ENCODE measurements around the gene LRRIQ3. TPM values are rescaled to one million over a fixed set of nuclear protein-coding genes. Genes with fewer than 3 reads are reported as not detected.
"Not testable (repeated sequence)": the region's sequence is repeated elsewhere in the genome, so short reads cannot be mapped to it uniquely, and the experiment has no call there.

LRRIQ3 gene
- total RNA-seq, 4 donors from 2014 or later = 1.3 to 5.0 (median 2.6) TPM

DNA sequence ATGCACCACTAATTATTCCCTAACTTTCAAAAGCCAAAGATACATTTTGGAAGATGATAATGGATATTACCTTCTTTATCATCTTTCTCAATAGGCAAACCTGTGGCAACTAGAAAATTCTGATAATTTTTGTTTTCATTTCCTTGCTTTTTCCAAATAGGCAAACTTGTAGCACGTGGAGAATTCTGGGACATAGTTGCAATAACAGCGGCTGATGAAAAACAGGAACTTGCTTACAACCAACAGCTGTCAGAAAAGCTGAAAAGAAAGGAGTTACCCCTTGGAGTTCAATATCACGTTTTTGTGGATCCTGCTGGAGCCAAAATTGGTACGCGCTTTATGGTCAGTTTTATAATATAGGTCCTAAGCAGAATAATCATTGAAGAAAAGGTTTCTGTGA lies 1.5 kb upstream of the LRRIQ3 start:
- H3K4me3 ChIP-seq (replicated peaks in 1 of 3) = no peak overlapping the region
- 91% methylated on average over 5 of the region's 5 CpGs for WGBS, 2 donors
- H3K27ac ChIP-seq = no peak overlapping the region
- H3K4me1 ChIP-seq = peaks cover 0 to 4% of the 10 kb centered on the region in 2 donors
- intact Hi-C loops (cut with DNase I) = no loop called here
- H3K27me3 ChIP-seq = no peaks in the 10 kb centered on the region
- H3K9me3 ChIP-seq = no peaks in the 10 kb centered on the region
- TF ChIP-seq POLR2A (IDR thresholded peaks at IDR 0.05) = no peak
- DNase-seq = no peak
- peaks cover 5 to 9% of the 10 kb centered on the region in 2 donors for H3K36me3 ChIP-seq

DNA sequence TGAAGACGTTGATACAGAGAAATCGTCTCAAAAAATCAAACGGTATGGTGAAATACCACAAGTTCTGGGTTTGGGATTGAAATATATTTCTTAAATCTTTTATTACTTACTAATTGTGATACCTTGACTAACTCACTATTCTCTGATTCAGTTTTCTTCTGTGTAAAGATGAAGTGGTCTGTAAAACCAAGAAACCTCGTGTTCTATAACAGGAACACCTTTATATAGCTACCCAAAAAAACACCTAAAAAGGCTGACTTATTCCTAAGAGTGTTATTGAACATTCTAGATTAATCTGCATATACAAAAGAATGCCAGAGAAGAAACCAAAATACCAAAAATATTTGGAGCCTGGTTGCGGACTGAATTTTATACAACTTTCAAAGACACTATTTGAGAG lies 721 bp downstream of the LRRIQ3 start:
- Histone ChIP-seq H3K9me3 (no peaks in the 10 kb centered on the region), H3K27me3 (no peaks in the 10 kb centered on the region), H3K4me1 (peaks cover 0 to 4% of the 10 kb centered on the region in 2 donors), H3K4me3 (replicated peaks in 1 of 3) (no peak overlapping the region), H3K36me3 (peaks cover 4 to 5% of the 10 kb centered on the region in 2 donors), H3K27ac (peak overlapping the region in 2 of 3 donors; percentile 72 to 73)
- TF ChIP-seq POLR2A (IDR thresholded peaks at IDR 0.05) = no peak
- TF ChIP-seq, protein P1, sequence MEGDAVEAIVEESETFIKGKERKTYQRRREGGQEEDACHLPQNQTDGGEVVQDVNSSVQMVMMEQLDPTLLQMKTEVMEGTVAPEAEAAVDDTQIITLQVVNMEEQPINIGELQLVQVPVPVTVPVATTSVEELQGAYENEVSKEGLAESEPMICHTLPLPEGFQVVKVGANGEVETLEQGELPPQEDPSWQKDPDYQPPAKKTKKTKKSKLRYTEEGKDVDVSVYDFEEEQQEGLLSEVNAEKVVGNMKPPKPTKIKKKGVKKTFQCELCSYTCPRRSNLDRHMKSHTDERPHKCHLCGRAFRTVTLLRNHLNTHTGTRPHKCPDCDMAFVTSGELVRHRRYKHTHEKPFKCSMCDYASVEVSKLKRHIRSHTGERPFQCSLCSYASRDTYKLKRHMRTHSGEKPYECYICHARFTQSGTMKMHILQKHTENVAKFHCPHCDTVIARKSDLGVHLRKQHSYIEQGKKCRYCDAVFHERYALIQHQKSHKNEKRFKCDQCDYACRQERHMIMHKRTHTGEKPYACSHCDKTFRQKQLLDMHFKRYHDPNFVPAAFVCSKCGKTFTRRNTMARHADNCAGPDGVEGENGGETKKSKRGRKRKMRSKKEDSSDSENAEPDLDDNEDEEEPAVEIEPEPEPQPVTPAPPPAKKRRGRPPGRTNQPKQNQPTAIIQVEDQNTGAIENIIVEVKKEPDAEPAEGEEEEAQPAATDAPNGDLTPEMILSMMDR (IDR thresholded peaks at IDR 0.05) = no peak
- WGBS, 2 donors = 92 to 93% methylated on average over 5 of the region's 5 CpGs
- intact Hi-C loops (cut with DNase I) = no loop called here
- DNase-seq = no peak

DNA sequence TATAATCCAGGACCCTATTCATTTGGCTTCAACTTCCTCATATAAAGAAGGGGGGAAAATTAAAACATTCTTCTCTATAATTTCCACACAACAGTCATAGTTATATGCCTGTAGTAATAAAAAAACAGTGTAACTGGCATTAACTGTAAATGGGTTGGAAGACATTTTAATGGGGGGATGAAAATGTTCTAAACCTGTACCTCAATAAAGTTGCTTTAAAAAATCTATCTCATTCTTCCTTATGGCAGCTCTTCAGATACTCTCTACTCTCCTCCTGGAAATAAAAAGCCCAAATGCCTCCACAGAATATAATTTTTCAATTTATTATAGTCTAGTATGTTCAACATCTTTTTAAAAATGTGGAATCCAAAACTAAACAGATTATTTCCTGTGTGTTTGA lies 2.6 kb downstream of the LRRIQ3 start:
- no peak overlapping the region for H3K27ac ChIP-seq
- DNase-seq = no peak
- H3K9me3 ChIP-seq = no peaks in the 10 kb centered on the region

DNA sequence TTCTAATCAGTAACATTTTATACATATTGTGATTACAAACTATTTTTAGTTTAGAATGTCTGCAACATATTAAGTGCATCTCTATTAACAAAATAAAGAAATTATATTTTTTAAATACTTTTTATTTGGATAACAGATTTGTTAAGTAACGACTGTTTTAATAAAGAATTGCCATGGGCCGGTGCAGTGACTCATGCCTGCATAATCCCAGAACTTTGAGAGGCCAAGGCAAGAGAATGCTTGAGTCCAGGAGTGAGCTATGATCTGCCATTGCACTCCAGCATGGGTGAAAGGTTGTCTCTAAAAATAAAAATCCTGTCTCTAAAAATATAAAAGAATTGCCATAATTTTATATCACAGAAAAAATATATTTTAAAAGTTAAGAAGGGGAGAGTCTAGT lies 4.1 kb downstream of the LRRIQ3 start:
- no peaks in the 10 kb centered on the region for H3K27me3 ChIP-seq
- no peak for TF ChIP-seq POLR2A (IDR thresholded peaks at IDR 0.05)
- TF ChIP-seq, protein P1 (IDR thresholded peaks at IDR 0.05) = no peak
- intact Hi-C loops (cut with DNase I) = no loop called here
- WGBS, 2 donors = 55 to 62% methylated on average over 2 of the region's 2 CpGs
- H3K36me3 ChIP-seq = no peaks in the 10 kb centered on the region
- peak in 1 of 2 donors; percentile 3 for DNase-seq
- H3K4me1 ChIP-seq = peaks cover 0 to 2% of the 10 kb centered on the region in 2 donors
- H3K27ac ChIP-seq = no peak overlapping the region
- H3K4me3 ChIP-seq (replicated peaks in 1 of 3) = no peak overlapping the region
- H3K9me3 ChIP-seq = no peaks in the 10 kb centered on the region

More for the DNA sequence above, 2.6 kb downstream of the LRRIQ3 start:
- intact Hi-C loops (cut with DNase I) = no loop called here
- Histone ChIP-seq H3K4me3 (replicated peaks in 1 of 3) (no peak overlapping the region), H3K36me3 (no peaks in the 10 kb centered on the region), H3K4me1 (peaks cover 0 to 4% of the 10 kb centered on the region in 2 donors), H3K27me3 (no peaks in the 10 kb centered on the region)
- TF ChIP-seq POLR2A (IDR thresholded peaks at IDR 0.05) = no peak
- TF ChIP-seq, protein P1 (IDR thresholded peaks at IDR 0.05) = no peak

DNA sequence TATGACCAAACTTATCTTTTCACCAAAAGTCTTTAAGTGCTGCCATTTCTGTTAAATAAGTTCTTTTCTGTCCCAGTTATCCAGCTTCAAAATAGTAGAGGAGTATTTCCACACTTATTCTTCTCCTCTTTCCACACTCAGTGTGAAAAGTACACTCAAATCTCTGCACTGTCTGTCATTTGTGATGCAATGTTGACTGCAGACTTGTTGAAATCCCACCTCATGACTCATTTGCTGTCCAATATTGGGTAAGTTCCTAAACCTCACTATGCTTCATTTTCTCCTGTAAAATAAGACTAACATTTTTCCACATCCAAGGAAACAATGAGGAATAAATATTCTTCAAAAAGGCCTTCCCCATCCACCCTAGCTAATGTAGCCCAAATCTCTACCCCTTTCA lies 17.5 kb downstream of the LRRIQ3 start:
- Histone ChIP-seq H3K27me3 (no peaks in the 10 kb centered on the region), H3K9me3 (no peaks in the 10 kb centered on the region), H3K36me3 (no peaks in the 10 kb centered on the region), H3K4me3 (replicated peaks in 1 of 3) (no peak overlapping the region), H3K27ac (no peak overlapping the region), H3K4me1 (no peaks in the 10 kb centered on the region)
- intact Hi-C loops (cut with DNase I) = no loop called here
- no peak for DNase-seq
- TF ChIP-seq, protein P1 (IDR thresholded peaks at IDR 0.05) = no peak
- TF ChIP-seq POLR2A (IDR thresholded peaks at IDR 0.05) = no peak

DNA sequence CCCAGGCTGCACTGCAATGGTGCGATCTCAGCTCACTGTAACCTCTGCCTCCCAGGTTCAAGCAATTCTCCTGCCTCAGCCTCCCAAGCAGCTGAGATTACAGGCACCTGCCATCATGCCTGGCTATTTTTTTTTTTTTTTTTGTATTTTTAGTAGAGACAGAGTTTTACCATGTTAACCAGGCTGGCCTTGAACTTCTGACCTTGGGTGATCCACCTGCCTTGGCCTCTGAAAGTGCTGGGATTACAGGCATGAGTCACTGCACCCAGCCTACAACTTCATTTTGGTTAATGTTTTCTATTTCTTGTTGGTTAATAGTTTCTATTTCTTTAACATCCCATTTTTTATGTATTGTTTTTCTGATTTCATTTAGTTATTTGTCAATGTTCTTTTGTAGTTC lies 23.6 kb downstream of the LRRIQ3 start:
- H3K27me3 ChIP-seq; intact Hi-C loops (cut with DNase I); H3K9me3 ChIP-seq; DNase-seq; H3K4me3 ChIP-seq (replicated peaks in 1 of 3); H3K36me3 ChIP-seq; H3K4me1 ChIP-seq; H3K27ac ChIP-seq: not testable (repeated sequence)
- 77 to 85% methylated on average over 1 of the region's 1 CpG for WGBS, 2 donors
